Ramos (cell line): ENCODE data around the gene NDUFS1.

Source experiments
- in situ Hi-C: fragments of 300-500 bp; cut with MboI; formaldehyde crosslinking; loops from one replicate; pipeline ENCODE4 v1.14.3; 2022; ENCODE audit warnings: low sequenced_read_pairs; ENCODE audit not compliant: unreplicated experiment

The NDUFS1 gene

DNA sequence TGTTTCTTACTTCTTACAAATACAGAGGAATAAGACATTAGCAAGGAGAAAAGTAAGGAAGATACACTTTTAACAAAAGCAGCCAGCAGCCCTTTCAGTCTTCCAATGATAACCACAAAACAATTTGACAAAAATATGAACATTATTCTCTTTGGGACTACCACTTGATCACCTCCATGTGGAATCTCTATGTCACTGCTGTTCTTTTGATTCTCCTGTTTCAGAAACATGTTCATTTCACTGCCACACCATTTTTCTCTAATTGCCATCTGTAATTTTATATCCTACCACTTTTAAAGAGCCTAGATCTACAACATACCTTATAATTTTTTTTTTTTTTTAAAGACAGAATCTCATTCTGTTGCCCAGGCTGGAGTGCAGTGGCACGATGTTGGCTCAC is 84.1 kb downstream of the NDUFS1 start:
- in situ Hi-C loops: no loop called here

DNA sequence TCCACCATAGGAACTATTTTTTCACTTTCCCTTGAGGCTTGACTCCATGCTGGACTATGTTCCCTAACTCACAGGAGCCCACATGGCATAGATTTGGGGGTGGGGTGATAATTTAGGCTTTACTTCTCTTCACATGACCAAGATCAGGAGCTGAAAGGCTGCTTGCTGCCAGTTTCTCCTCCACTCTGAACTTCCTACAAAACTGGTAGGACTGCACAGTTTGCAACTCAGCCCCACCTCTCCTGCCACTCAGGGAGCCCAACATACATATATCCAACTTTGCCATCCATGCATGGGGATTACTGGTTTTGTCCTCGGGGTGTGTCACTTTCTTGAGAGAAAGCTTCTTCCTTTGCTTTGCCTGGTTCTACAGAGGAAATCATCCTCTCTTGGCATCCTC is 87.4 kb downstream of the NDUFS1 start:
- in situ Hi-C loops: no loop called here

DNA sequence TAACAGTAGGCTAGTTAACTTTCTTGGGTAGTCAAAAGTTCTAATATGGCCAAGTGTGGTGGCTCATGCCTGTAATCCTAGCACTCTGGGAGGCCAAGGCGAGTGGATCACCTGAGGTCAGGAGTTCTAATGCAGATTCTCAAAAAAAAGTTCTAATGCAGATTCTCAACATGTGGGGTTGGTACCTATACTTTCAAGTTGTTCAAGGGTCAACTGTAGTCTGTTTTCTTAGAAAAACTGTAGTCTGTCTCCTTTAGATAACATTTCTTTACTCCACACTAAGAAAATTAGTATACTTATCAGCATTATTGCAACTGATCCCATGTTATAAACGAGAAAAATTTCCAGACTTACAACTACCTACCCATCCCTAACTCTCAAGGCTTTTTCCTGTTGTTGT is 89.8 kb downstream of the NDUFS1 start:
- in situ Hi-C loops: no loop called here

DNA sequence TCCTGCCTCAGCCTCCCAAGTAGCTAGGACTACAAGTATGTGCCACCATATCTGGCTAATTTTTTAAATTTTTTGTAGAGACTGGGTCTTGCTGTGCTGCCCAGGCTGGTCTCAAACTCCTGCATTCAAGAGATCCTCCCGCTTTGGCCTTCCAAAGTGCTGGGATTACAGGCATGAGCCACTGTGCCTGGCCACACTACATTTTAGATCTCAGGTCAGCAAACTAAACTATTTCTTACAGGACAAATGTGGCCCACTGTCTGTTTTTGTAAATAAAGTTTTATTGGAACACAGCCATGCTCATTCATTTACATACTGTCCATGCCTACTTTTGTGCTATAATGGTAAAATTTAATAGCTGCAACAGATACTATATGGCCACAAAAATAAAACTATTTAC is 91.0 kb downstream of the NDUFS1 start:
- in situ Hi-C loops: no loop called here
